ENCODE measurements around the gene CAMK2D. TPM values are rescaled to one million over a fixed set of nuclear protein-coding genes. Genes with fewer than 3 reads are reported as not detected.

The CAMK2D gene
- total and polyA plus RNA-seq, 12 donors: 55.6 to 286 (median 221) TPM

GRCh38 chr4:113695328-113696169, 66.0 kb downstream of the CAMK2D start:
- ATAC-seq (peak in 3 of 8 donors; percentile 31 to 74 (median 39)), DNase-seq (no peak)
- no peak for TF ChIP-seq CTCF (IDR thresholded peaks at IDR 0.05)
- no peak overlapping the region for H3K4me3 ChIP-seq
- H3K36me3 ChIP-seq: no peaks in the 10 kb centered on the region
- peaks cover 2 to 81% (median 47%) of the 10 kb centered on the region in 9 donors for H3K4me1 ChIP-seq
- WGBS, 2 donors: 84 to 95% methylated on average over 3 of the region's 3 CpGs
- no peaks in the 10 kb centered on the region for H3K9me3 ChIP-seq
- intact Hi-C loops (cut with DNase I): loop anchor here in 2 of 10 donors (5.0 to 10.0 kb wide), 2 partner anchors 42 to 49 kb away; no protein-coding TSS in a partner anchor
- H3K27ac ChIP-seq: no peak overlapping the region
- H3K27me3 ChIP-seq: no peaks in the 10 kb centered on the region

GRCh38 chr4:113694008-113694407, 67.5 kb downstream of the CAMK2D start:
- Histone ChIP-seq H3K4me3 (no peak overlapping the region), H3K27me3 (no peaks in the 10 kb centered on the region), H3K4me1 (peaks cover 0 to 85% (median 42%) of the 10 kb centered on the region in 9 donors), H3K27ac (peak overlapping the region in 1 of 10 donors; percentile 56), H3K9me3 (no peaks in the 10 kb centered on the region), H3K36me3 (no peaks in the 10 kb centered on the region)
- no peak for TF ChIP-seq CTCF (IDR thresholded peaks at IDR 0.05)
- intact Hi-C loops (cut with DNase I): loop anchor here in 1 of 10 donors (10.0 kb wide), 1 partner anchor 51 kb away; no protein-coding TSS in a partner anchor
- DNase-seq: no peak
- no peak for ATAC-seq
- 93 to 95% methylated on average over 2 of the region's 2 CpGs for WGBS, 2 donors

GRCh38 chr4:113692809-113693411, 68.6 kb downstream of the CAMK2D start:
- Histone ChIP-seq H3K36me3 (no peaks in the 10 kb centered on the region), H3K27me3 (no peaks in the 10 kb centered on the region), H3K4me3 (no peak overlapping the region), H3K4me1 (peaks cover 2 to 85% (median 44%) of the 10 kb centered on the region in 9 donors), H3K9me3 (no peaks in the 10 kb centered on the region), H3K27ac (peak overlapping the region in 3 of 10 donors; percentile 0 to 56 (median 46))
- intact Hi-C loops (cut with DNase I): loop anchor here in 1 of 10 donors (10.0 kb wide), 1 partner anchor 52 kb away; no protein-coding TSS in a partner anchor
- no peak for TF ChIP-seq CTCF (IDR thresholded peaks at IDR 0.05)
- peak in 1 of 8 donors; percentile 35 for ATAC-seq
- no peak for DNase-seq
- WGBS, 2 donors: 63 to 65% methylated on average over 3 of the region's 3 CpGs

- WGBS, 2 donors: 82 to 87% methylated on average over 2 of the region's 2 CpGs
- intact Hi-C loops (cut with DNase I): loop anchor here in 1 of 10 donors (10.0 kb wide), 1 partner anchor 53 kb away; no protein-coding TSS in a partner anchor
- Histone ChIP-seq H3K4me3 (no peak overlapping the region), H3K9me3 (no peaks in the 10 kb centered on the region), H3K27me3 (no peaks in the 10 kb centered on the region), H3K36me3 (no peaks in the 10 kb centered on the region), H3K27ac (no peak overlapping the region), H3K4me1 (peaks cover 2 to 92% (median 54%) of the 10 kb centered on the region in 9 donors)
- DNase-seq (no peak), ATAC-seq (no peak)
- no peak for TF ChIP-seq CTCF (IDR thresholded peaks at IDR 0.05)
Observed at GRCh38 chr4:113691676-113692075, 69.9 kb downstream of the CAMK2D start.

All from heart right ventricle (tissue), 16 donors.